CD4-positive, alpha-beta T cell (primary cell): ENCODE data around the gene FNIP1. TPM values are rescaled to one million over a fixed set of nuclear protein-coding genes. Genes with fewer than 3 reads are reported as not detected.

ENCODE experiments used
- ATAC-seq: fragments of 200-7000 bp; cut with Tn5 transposase; one replicate; pipeline ENCODE4 v1.10.0; 2022; ENCODE audit warnings: mild to moderate bottlenecking; ENCODE audit not compliant: poor library complexity
- CTCF ChIA-PET: fragments of 350-600 bp; sonication (Branson Sonifier 250); formaldehyde crosslinking; loops from one replicate; lab custom pipeline; 2021; ENCODE audit warnings: antibody characterized with exemption, inconsistent platforms; lab: Charles Lee
- POLR2A ChIA-PET: fragments of 350-600 bp; sonication (Branson Sonifier 250); formaldehyde crosslinking; loops from one replicate; lab custom pipeline; 2021; ENCODE audit warnings: antibody characterized with exemption, inconsistent platforms; lab: Charles Lee
- DNase-seq, 14 experiments: peaks; one replicate each; pipeline ENCODE4 v3.0.0-alpha.2; 2013 to 2020; ENCODE audit warnings: mixed read lengths in 2 of 14
- H3K27ac ChIP-seq, 2 donors: one replicate each; pipeline versions ENCODE4 v1.5.1 to v1.7.0; 2013; ENCODE audit warnings: low read length in 2 of 2, low read depth in 1 of 2, mild to moderate bottlenecking in 1 of 2
- H3K27me3 ChIP-seq, 2 experiments: 1 replicate in 1 of 2; 2 replicates in 1 of 2; pipeline versions ENCODE4 v1.6.1 to v1.7.0; 2013; ENCODE audit warnings: low read length in 2 of 2, control low read depth in 1 of 2, mild to moderate bottlenecking in 1 of 2, moderate library complexity in 1 of 2; ENCODE audit not compliant: insufficient read depth in 2 of 2, control insufficient read depth in 1 of 2
- H3K36me3 ChIP-seq: one replicate; pipeline ENCODE4 v1.6.1; 2013; ENCODE audit warnings: low read length, control low read depth; ENCODE audit not compliant: insufficient read depth
- H3K4me1 ChIP-seq: one replicate; pipeline ENCODE4 v1.6.1; 2013; ENCODE audit warnings: low read length, control low read depth; ENCODE audit not compliant: insufficient read depth
- H3K4me3 ChIP-seq: one replicate; pipeline ENCODE4 v1.5.1; 2013; ENCODE audit warnings: mild to moderate bottlenecking, low read length, moderate library complexity
- H3K9me3 ChIP-seq, 2 experiments: 1 replicate in 1 of 2; 2 replicates in 1 of 2; pipeline versions ENCODE4 v1.6.1 to v1.7.0; 2013; ENCODE audit warnings: low read length in 2 of 2, mild to moderate bottlenecking in 2 of 2, control low read depth in 1 of 2, moderate library complexity in 1 of 2; ENCODE audit not compliant: control insufficient read depth in 1 of 2, insufficient read depth in 1 of 2
- H3K27ac Mint-ChIP-seq: one replicate; pipeline ENCODE4 v1.8.0; 2020; ENCODE audit warnings: mixed read lengths
- H3K27me3 Mint-ChIP-seq: one replicate; pipeline ENCODE4 v1.8.0; 2021; ENCODE audit warnings: mixed read lengths
- H3K36me3 Mint-ChIP-seq: one replicate; pipeline ENCODE4 v1.8.0; 2021; ENCODE audit warnings: low read depth, mixed read lengths
- H3K4me1 Mint-ChIP-seq: one replicate; pipeline ENCODE4 v1.8.0; 2021; ENCODE audit warnings: low read depth, mixed read lengths
- H3K4me3 Mint-ChIP-seq: one replicate; pipeline ENCODE4 v1.8.0; 2020; ENCODE audit warnings: mild to moderate bottlenecking, mixed read lengths
- H3K9me3 Mint-ChIP-seq: one replicate; pipeline ENCODE4 v1.8.0; 2020; ENCODE audit warnings: mixed read lengths
- CTCF ChIP-seq: fragments of 200-600 bp; IDR thresholded peaks from one replicate; pipeline ENCODE4 v1.8.0; 2022; ENCODE audit warnings: antibody characterized with exemption, mild to moderate bottlenecking
- intact Hi-C, 2 experiments: fragments of 100-400 bp; cut with DNase I in 1 of 2; cut with micrococcal nuclease in 1 of 2; formaldehyde crosslinking; loops; one replicate each; pipeline versions ENCODE4 v1.15.1 to v1.9.0; 2023 to 2025; cut with DNase I, micrococcal nuclease
- total RNA-seq, 174 experiments: library from RNA in 2 of 174; stranded (reverse) in 2 of 174; gene quantifications; one replicate each; pipeline ENCODE4 v1.2.3 and lab custom pipeline; 2021 to 2026

Gene FNIP1
- total RNA-seq, 2 experiments from 2014 or later, result 34.5 to 34.7 TPM

- intact Hi-C loops, result no loop called here
- Histone ChIP-seq H3K36me3 (peaks cover 24% of the 10 kb centered on the region), H3K4me3 (no peak overlapping the region), H3K9me3 (peaks cover 0 to 1% of the 10 kb centered on the region in 2 experiments), H3K27me3 (no peaks in the 10 kb centered on the region), H3K27ac (no peak overlapping the region), H3K4me1 (no peaks in the 10 kb centered on the region)
- TF ChIP-seq CTCF, result no peak
- Mint-ChIP-seq H3K36me3 (peaks cover 80% of the 10 kb centered on the region), H3K4me1 (peaks cover 5% of the 10 kb centered on the region), H3K27me3 (no peaks in the 10 kb centered on the region), H3K9me3 (peaks cover under 1% of the 10 kb centered on the region), H3K27ac (no peak overlapping the region), H3K4me3 (no peak overlapping the region)
- ATAC-seq (no peak), DNase-seq (no peak)
- ChIA-PET CTCF (no interaction called here), POLR2A (no interaction called here)
These were observed 142.5 kb downstream of the FNIP1 start for GRCh38 chr5:131654309-131654708.

GRCh38 chr5:131649161-131649560, 147.7 kb downstream of the FNIP1 start:
- ChIA-PET POLR2A (interaction anchor here (1.4 kb wide), 1 partner anchor 9 kb away, joined by 3 read pairs; no protein-coding TSS in a partner anchor), CTCF (interaction anchor here (1.3 kb wide), 1 partner anchor 9 kb away, joined by 5 read pairs; no protein-coding TSS in a partner anchor)
- Mint-ChIP-seq H3K9me3 (no peaks in the 10 kb centered on the region), H3K4me3 (no peak overlapping the region), H3K27ac (no peak overlapping the region), H3K4me1 (peaks cover under 1% of the 10 kb centered on the region), H3K36me3 (peaks cover 81% of the 10 kb centered on the region), H3K27me3 (no peaks in the 10 kb centered on the region)
- DNase-seq (no peak), ATAC-seq (no peak)
- TF ChIP-seq CTCF, result no peak
- H3K36me3 ChIP-seq, result peaks cover 32% of the 10 kb centered on the region
- H3K4me1 ChIP-seq, result no peaks in the 10 kb centered on the region
- no peaks in the 10 kb centered on the region for H3K9me3 ChIP-seq
- intact Hi-C loops, result no loop called here
- no peak overlapping the region for H3K27ac ChIP-seq
- H3K27me3 ChIP-seq, result no peaks in the 10 kb centered on the region
- H3K4me3 ChIP-seq, result no peak overlapping the region

GRCh38 chr5:131647048-131647769, 149.6 kb downstream of the FNIP1 start:
- CTCF ChIA-PET, result interaction anchor here (0.6 to 1.7 kb wide), 2 partner anchors 58 to 151 kb away, joined by 3 to 4 read pairs; no protein-coding TSS in a partner anchor
- peaks cover 77% of the 10 kb centered on the region for H3K36me3 Mint-ChIP-seq
- H3K4me3 Mint-ChIP-seq, result no peak overlapping the region

More at GRCh38 chr5:131647048-131647769, 149.6 kb downstream of the FNIP1 start:
- DNase-seq (no peak), ATAC-seq (no peak)
- H3K4me1 ChIP-seq, result no peaks in the 10 kb centered on the region
- H3K4me3 ChIP-seq, result no peak overlapping the region
- no peaks in the 10 kb centered on the region for H3K27me3 ChIP-seq
- Mint-ChIP-seq H3K4me1 (no peaks in the 10 kb centered on the region), H3K27me3 (no peaks in the 10 kb centered on the region), H3K9me3 (no peaks in the 10 kb centered on the region), H3K27ac (no peak overlapping the region)
- no peaks in the 10 kb centered on the region for H3K9me3 ChIP-seq
- peaks cover 32% of the 10 kb centered on the region for H3K36me3 ChIP-seq
- no peak for TF ChIP-seq CTCF
- H3K27ac ChIP-seq, result no peak overlapping the region
- intact Hi-C loops, result no loop called here
- POLR2A ChIA-PET, result interaction anchor here (0.6 to 1.0 kb wide), 2 partner anchors 29 to 36 kb away, joined by 3 read pairs; no protein-coding TSS in a partner anchor
